ENCODE results near the gene OSTM1. TPM values are rescaled to one million over a fixed set of nuclear protein-coding genes. Genes with fewer than 3 reads are reported as not detected.

OSTM1 gene
- total RNA-seq, 1 donor from 2014 or later, result 19.9 TPM

- intact Hi-C loops (cut with micrococcal nuclease), result loop anchor here (5.0 kb wide), 2 partner anchors 247 to 623 kb away; partner anchors contain the start of gene SOBP
- H3K36me3 Mint-ChIP-seq (ENCODE audit: low read depth), result peaks cover 5% of the 10 kb centered on the region
- H3K4me1 Mint-ChIP-seq (ENCODE audit: low read depth), result peaks cover 35% of the 10 kb centered on the region
- H3K27ac Mint-ChIP-seq, result peak overlapping the region; percentile 79
- peaks cover 80% of the 10 kb centered on the region for H3K27me3 Mint-ChIP-seq (ENCODE audit: insufficient read depth)
- H3K4me3 Mint-ChIP-seq, result peak overlapping the region; percentile 47
- DNase-seq (ENCODE audit: low spot score), result no peak
- H3K9me3 Mint-ChIP-seq, result no peaks in the 10 kb centered on the region
Measured at GRCh38 chr6:108114841-108115597, 40.5 kb upstream of the OSTM1 start.

- intact Hi-C loops (cut with micrococcal nuclease), result loop anchor here (1.0 to 5.0 kb wide), 3 partner anchors 248 to 412 kb away; no protein-coding TSS in a partner anchor
- Mint-ChIP-seq H3K27me3 (ENCODE audit: insufficient read depth) (peaks cover 83% of the 10 kb centered on the region), H3K9me3 (no peaks in the 10 kb centered on the region), H3K4me3 (peak overlapping the region; percentile 48), H3K4me1 (ENCODE audit: low read depth) (peaks cover 30% of the 10 kb centered on the region), H3K36me3 (ENCODE audit: low read depth) (peaks cover 5% of the 10 kb centered on the region), H3K27ac (peak overlapping the region; percentile 41)
- no peak for DNase-seq (ENCODE audit: low spot score)
Measured at GRCh38 chr6:108113557-108114519, 39.3 kb upstream of the OSTM1 start.

- H3K36me3 Mint-ChIP-seq (ENCODE audit: low read depth), result no peaks in the 10 kb centered on the region
- no peaks in the 10 kb centered on the region for H3K9me3 Mint-ChIP-seq
- H3K27me3 Mint-ChIP-seq (ENCODE audit: insufficient read depth), result peaks cover 54% of the 10 kb centered on the region
- no peak for DNase-seq (ENCODE audit: low spot score)
- no peak overlapping the region for H3K4me3 Mint-ChIP-seq
- intact Hi-C loops (cut with micrococcal nuclease), result no loop called here
- H3K4me1 Mint-ChIP-seq (ENCODE audit: low read depth), result no peaks in the 10 kb centered on the region
- H3K27ac Mint-ChIP-seq, result no peak overlapping the region
Measured at GRCh38 chr6:108108374-108108773, 33.8 kb upstream of the OSTM1 start.

DNA sequence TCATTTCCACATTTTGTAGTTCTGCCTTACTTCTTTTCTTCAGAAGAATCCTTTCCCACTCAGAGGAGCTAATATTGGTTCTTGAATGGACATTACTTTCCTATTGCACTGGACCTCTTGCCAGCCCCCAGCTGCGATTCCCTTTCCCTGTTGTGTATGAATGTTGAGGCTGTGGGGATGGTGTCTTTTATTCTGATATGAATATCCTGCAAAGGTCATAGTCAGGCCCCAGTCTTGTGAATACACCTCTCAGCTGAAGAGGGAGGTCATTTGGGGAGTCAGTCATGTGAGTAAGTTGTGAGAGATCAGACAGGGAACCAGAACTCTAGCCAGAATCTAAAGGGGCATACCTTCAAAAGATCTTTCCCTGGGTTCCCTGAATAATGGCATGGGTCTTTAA lies 32.6 kb upstream of the OSTM1 start:
- H3K4me3 Mint-ChIP-seq, result no peak overlapping the region
- H3K27ac Mint-ChIP-seq, result no peak overlapping the region

DNA sequence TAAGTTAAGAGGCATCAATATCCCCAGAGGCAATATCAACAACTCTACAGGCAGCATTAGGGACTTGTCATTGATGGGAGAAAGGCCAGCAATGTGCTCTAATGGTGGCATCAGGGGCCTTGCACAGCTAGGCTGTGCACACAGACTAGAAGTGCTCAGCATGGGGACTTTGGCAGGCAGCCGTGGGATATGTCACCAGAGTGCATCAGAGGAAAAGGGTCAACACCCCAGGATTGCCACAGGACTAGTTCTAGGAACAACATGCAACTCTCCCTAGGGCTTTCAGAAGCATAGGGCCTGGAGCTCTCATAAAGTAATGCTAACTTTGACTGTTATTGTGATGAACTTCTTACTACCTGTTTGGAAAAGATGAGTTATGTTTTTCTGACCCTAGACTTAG lies 32.2 kb upstream of the OSTM1 start:
- no peaks in the 10 kb centered on the region for H3K9me3 Mint-ChIP-seq
- intact Hi-C loops (cut with micrococcal nuclease), result no loop called here
- H3K4me1 Mint-ChIP-seq (ENCODE audit: low read depth), result no peaks in the 10 kb centered on the region
- DNase-seq (ENCODE audit: low spot score), result no peak
- H3K4me3 Mint-ChIP-seq, result no peak overlapping the region
- peaks cover 45% of the 10 kb centered on the region for H3K27me3 Mint-ChIP-seq (ENCODE audit: insufficient read depth)
- H3K36me3 Mint-ChIP-seq (ENCODE audit: low read depth), result no peaks in the 10 kb centered on the region
- H3K27ac Mint-ChIP-seq, result no peak overlapping the region

More for the DNA sequence above, 32.6 kb upstream of the OSTM1 start:
- intact Hi-C loops (cut with micrococcal nuclease), result no loop called here
- Mint-ChIP-seq H3K4me1 (ENCODE audit: low read depth) (no peaks in the 10 kb centered on the region), H3K27me3 (ENCODE audit: insufficient read depth) (peaks cover 45% of the 10 kb centered on the region), H3K9me3 (no peaks in the 10 kb centered on the region), H3K36me3 (ENCODE audit: low read depth) (no peaks in the 10 kb centered on the region)
- DNase-seq (ENCODE audit: low spot score), result no peak

GRCh38 chr6:108106261-108106660 lies 31.7 kb upstream of the OSTM1 start:
- Mint-ChIP-seq H3K27me3 (ENCODE audit: insufficient read depth) (peaks cover 43% of the 10 kb centered on the region), H3K4me3 (no peak overlapping the region), H3K36me3 (ENCODE audit: low read depth) (no peaks in the 10 kb centered on the region), H3K9me3 (no peaks in the 10 kb centered on the region), H3K27ac (no peak overlapping the region), H3K4me1 (ENCODE audit: low read depth) (no peaks in the 10 kb centered on the region)
- DNase-seq (ENCODE audit: low spot score), result no peak
- intact Hi-C loops (cut with micrococcal nuclease), result no loop called here

GRCh38 chr6:108105571-108105970 lies 31.0 kb upstream of the OSTM1 start:
- H3K9me3 Mint-ChIP-seq, result no peaks in the 10 kb centered on the region
- no peak overlapping the region for H3K4me3 Mint-ChIP-seq
- peaks cover 39% of the 10 kb centered on the region for H3K27me3 Mint-ChIP-seq (ENCODE audit: insufficient read depth)
- H3K36me3 Mint-ChIP-seq (ENCODE audit: low read depth), result no peaks in the 10 kb centered on the region
- DNase-seq (ENCODE audit: low spot score), result no peak
- intact Hi-C loops (cut with micrococcal nuclease), result no loop called here
- no peaks in the 10 kb centered on the region for H3K4me1 Mint-ChIP-seq (ENCODE audit: low read depth)
- no peak overlapping the region for H3K27ac Mint-ChIP-seq

GRCh38 chr6:108102965-108103364 lies 28.4 kb upstream of the OSTM1 start:
- intact Hi-C loops (cut with micrococcal nuclease), result no loop called here
- Mint-ChIP-seq H3K9me3 (no peaks in the 10 kb centered on the region), H3K36me3 (ENCODE audit: low read depth) (no peaks in the 10 kb centered on the region), H3K4me1 (ENCODE audit: low read depth) (no peaks in the 10 kb centered on the region), H3K27me3 (ENCODE audit: insufficient read depth) (peaks cover 28% of the 10 kb centered on the region), H3K27ac (no peak overlapping the region), H3K4me3 (no peak overlapping the region)
- DNase-seq (ENCODE audit: low spot score), result no peak

GRCh38 chr6:108100003-108100402 lies 25.5 kb upstream of the OSTM1 start:
- no peaks in the 10 kb centered on the region for H3K36me3 Mint-ChIP-seq (ENCODE audit: low read depth)

GRCh38 chr6:108097882-108098281 lies 23.3 kb upstream of the OSTM1 start:
- Mint-ChIP-seq H3K27me3 (ENCODE audit: insufficient read depth) (peaks cover 19% of the 10 kb centered on the region), H3K27ac (no peak overlapping the region), H3K9me3 (no peaks in the 10 kb centered on the region), H3K4me3 (no peak overlapping the region), H3K4me1 (ENCODE audit: low read depth) (no peaks in the 10 kb centered on the region), H3K36me3 (ENCODE audit: low read depth) (no peaks in the 10 kb centered on the region)
- intact Hi-C loops (cut with micrococcal nuclease), result no loop called here
- no peak for DNase-seq (ENCODE audit: low spot score)

More at GRCh38 chr6:108100003-108100402, 25.5 kb upstream of the OSTM1 start:
- Mint-ChIP-seq H3K9me3 (no peaks in the 10 kb centered on the region), H3K27ac (no peak overlapping the region), H3K4me3 (no peak overlapping the region), H3K4me1 (ENCODE audit: low read depth) (no peaks in the 10 kb centered on the region), H3K27me3 (ENCODE audit: insufficient read depth) (peaks cover 25% of the 10 kb centered on the region)
- intact Hi-C loops (cut with micrococcal nuclease), result no loop called here
- DNase-seq (ENCODE audit: low spot score), result no peak

- Mint-ChIP-seq H3K27me3 (ENCODE audit: insufficient read depth) (peaks cover 21% of the 10 kb centered on the region), H3K27ac (no peak overlapping the region), H3K36me3 (ENCODE audit: low read depth) (no peaks in the 10 kb centered on the region), H3K4me3 (no peak overlapping the region), H3K9me3 (no peaks in the 10 kb centered on the region), H3K4me1 (ENCODE audit: low read depth) (no peaks in the 10 kb centered on the region)
- intact Hi-C loops (cut with micrococcal nuclease), result no loop called here
- DNase-seq (ENCODE audit: low spot score), result no peak
Measured at GRCh38 chr6:108093781-108094300, 19.3 kb upstream of the OSTM1 start.

- H3K4me1 Mint-ChIP-seq (ENCODE audit: low read depth), result no peaks in the 10 kb centered on the region
- intact Hi-C loops (cut with micrococcal nuclease), result no loop called here
- H3K27me3 Mint-ChIP-seq (ENCODE audit: insufficient read depth), result peaks cover 22% of the 10 kb centered on the region
- H3K36me3 Mint-ChIP-seq (ENCODE audit: low read depth), result no peaks in the 10 kb centered on the region
- DNase-seq (ENCODE audit: low spot score), result no peak
- no peak overlapping the region for H3K4me3 Mint-ChIP-seq
- H3K27ac Mint-ChIP-seq, result no peak overlapping the region
- H3K9me3 Mint-ChIP-seq, result no peaks in the 10 kb centered on the region
Measured at GRCh38 chr6:108091288-108091687, 16.7 kb upstream of the OSTM1 start.

GRCh38 chr6:108083349-108083748 lies 8.8 kb upstream of the OSTM1 start:
- Mint-ChIP-seq H3K4me1 (ENCODE audit: low read depth) (no peaks in the 10 kb centered on the region), H3K27me3 (ENCODE audit: insufficient read depth) (peaks cover 30% of the 10 kb centered on the region), H3K36me3 (ENCODE audit: low read depth) (no peaks in the 10 kb centered on the region), H3K4me3 (no peak overlapping the region), H3K9me3 (no peaks in the 10 kb centered on the region), H3K27ac (no peak overlapping the region)
- DNase-seq (ENCODE audit: low spot score), result no peak
- intact Hi-C loops (cut with micrococcal nuclease), result no loop called here
